ENCODE measurements around the gene INPP4B.
A peak's percentile ranks its signal among the peaks of the same experiment; 100 is the strongest.
"Not testable (repeated sequence)": the region's sequence is repeated elsewhere in the genome, so short reads cannot be mapped to it uniquely, and the experiment has no call there.

INPP4B gene

GRCh38 chr4:142402156-142402555, 443.9 kb downstream of the INPP4B start:
- H3K9me3 Mint-ChIP-seq, result no peaks in the 10 kb centered on the region
- H3K4me1 Mint-ChIP-seq, result peaks cover 62% of the 10 kb centered on the region
- H3K27me3 Mint-ChIP-seq (ENCODE audit: low read depth), result no peaks in the 10 kb centered on the region
- peak overlapping the region; percentile 77 to 87 (median 87) for H3K27ac Mint-ChIP-seq
- no peak for TF ChIP-seq CTCF (IDR thresholded peaks at IDR 0.05; ENCODE audit: unreplicated experiment in 3 of 3)
- peaks cover 22% of the 10 kb centered on the region for H3K36me3 Mint-ChIP-seq (ENCODE audit: low read depth)
- peak overlapping the region; percentile 53 to 85 (median 66) for H3K4me3 Mint-ChIP-seq

- peaks cover 50% of the 10 kb centered on the region for H3K36me3 Mint-ChIP-seq (ENCODE audit: low read depth)
- not testable (repeated sequence) for H3K9me3 Mint-ChIP-seq; H3K4me3 Mint-ChIP-seq; H3K27me3 Mint-ChIP-seq (ENCODE audit: low read depth); H3K27ac Mint-ChIP-seq
- peaks cover 26% of the 10 kb centered on the region for H3K4me1 Mint-ChIP-seq
Measured at GRCh38 chr4:142397364-142397991, 448.6 kb downstream of the INPP4B start.

- no peaks in the 10 kb centered on the region for H3K27me3 Mint-ChIP-seq (ENCODE audit: low read depth)
- no peak overlapping the region for H3K4me3 Mint-ChIP-seq
- peaks cover 45% of the 10 kb centered on the region for H3K36me3 Mint-ChIP-seq (ENCODE audit: low read depth)
- no peak overlapping the region for H3K27ac Mint-ChIP-seq
- H3K4me1 Mint-ChIP-seq, result peaks cover 17% of the 10 kb centered on the region
- TF ChIP-seq CTCF (IDR thresholded peaks at IDR 0.05; ENCODE audit: unreplicated experiment in 3 of 3), result no peak
- H3K9me3 Mint-ChIP-seq, result no peaks in the 10 kb centered on the region
Measured at GRCh38 chr4:142396279-142396678, 449.8 kb downstream of the INPP4B start.

- Mint-ChIP-seq H3K4me1 (peaks cover 6% of the 10 kb centered on the region), H3K27ac (no peak overlapping the region), H3K27me3 (ENCODE audit: low read depth) (no peaks in the 10 kb centered on the region), H3K36me3 (ENCODE audit: low read depth) (peaks cover 33% of the 10 kb centered on the region), H3K4me3 (no peak overlapping the region), H3K9me3 (peaks cover 3% of the 10 kb centered on the region)
- TF ChIP-seq CTCF (IDR thresholded peaks at IDR 0.05; ENCODE audit: unreplicated experiment in 3 of 3), result no peak
Measured at GRCh38 chr4:142393127-142393526, 453.0 kb downstream of the INPP4B start.

- H3K9me3 Mint-ChIP-seq, result peaks cover 5% of the 10 kb centered on the region
- H3K36me3 Mint-ChIP-seq (ENCODE audit: low read depth), result peaks cover 8% of the 10 kb centered on the region
- no peaks in the 10 kb centered on the region for H3K27me3 Mint-ChIP-seq (ENCODE audit: low read depth)
- TF ChIP-seq CTCF (IDR thresholded peaks at IDR 0.05; ENCODE audit: unreplicated experiment in 3 of 3), result no peak
- H3K27ac Mint-ChIP-seq, result peak overlapping the region in 1 of 3 experiments; percentile 52
- peaks cover 29% of the 10 kb centered on the region for H3K4me1 Mint-ChIP-seq
- H3K4me3 Mint-ChIP-seq, result no peak overlapping the region
Measured at GRCh38 chr4:142386856-142387255, 459.2 kb downstream of the INPP4B start.

GRCh38 chr4:142386449-142386848, 459.7 kb downstream of the INPP4B start:
- H3K27ac Mint-ChIP-seq, result peak overlapping the region in 1 of 3 experiments; percentile 52
- H3K4me3 Mint-ChIP-seq, result no peak overlapping the region
- peaks cover 8% of the 10 kb centered on the region for H3K36me3 Mint-ChIP-seq (ENCODE audit: low read depth)
- peaks cover 5% of the 10 kb centered on the region for H3K9me3 Mint-ChIP-seq
- H3K27me3 Mint-ChIP-seq (ENCODE audit: low read depth), result no peaks in the 10 kb centered on the region
- no peak for TF ChIP-seq CTCF (IDR thresholded peaks at IDR 0.05; ENCODE audit: unreplicated experiment in 3 of 3)
- H3K4me1 Mint-ChIP-seq, result peaks cover 32% of the 10 kb centered on the region

All from nephron (organoid).